Stimulated activated naive B cell treated with anti-CD40 and anti-IgM and Interleukin-4, amounts not matched to agents 10 μg/mL and 1 μg/mL and 100 μg/mL, for 72 hours (primary cell): Measurements from ENCODE around the gene BNIP5.
A peak's percentile ranks its signal among the peaks of the same experiment; 100 is the strongest.
"Not testable (repeated sequence)": the region's sequence is repeated elsewhere in the genome, so short reads cannot be mapped to it uniquely, and the experiment has no call there.

Experiments
- ATAC-seq, 2 donors: fragments of 150-1000 bp; cut with Tn5 transposase; replicated peaks; 2 replicates each; pipeline ENCODE4 v1.10.0; 2021; ENCODE audit warnings: moderate library complexity in 1 of 2
- DNase-seq: peaks from one replicate; pipeline ENCODE4 v3.0.0; 2021
- H3K27ac Mint-ChIP-seq: one replicate; pipeline ENCODE4 v1.8.0; 2022; ENCODE audit warnings: mild to moderate bottlenecking, mixed read lengths
- H3K27me3 Mint-ChIP-seq, 2 donors: one replicate each; pipeline ENCODE4 v1.8.0; 2022; ENCODE audit warnings: mixed read lengths in 2 of 2
- H3K36me3 Mint-ChIP-seq, 2 donors: one replicate each; pipeline ENCODE4 v1.8.0; 2022; ENCODE audit warnings: mixed read lengths in 2 of 2, mild to moderate bottlenecking in 1 of 2
- H3K4me1 Mint-ChIP-seq, 2 donors: one replicate each; pipeline ENCODE4 v1.8.0; 2022; ENCODE audit warnings: mixed read lengths in 2 of 2, mild to moderate bottlenecking in 1 of 2
- H3K4me3 Mint-ChIP-seq, 2 donors: one replicate each; pipeline ENCODE4 v1.8.0; 2022; ENCODE audit warnings: mild to moderate bottlenecking in 2 of 2, mixed read lengths in 2 of 2, moderate library complexity in 1 of 2
- H3K9me3 Mint-ChIP-seq, 2 donors: one replicate each; pipeline ENCODE4 v1.8.0; 2022; ENCODE audit warnings: mixed read lengths in 2 of 2, mild to moderate bottlenecking in 1 of 2

Gene BNIP5

GRCh38 chr6:36373368-36374019 lies 36.8 kb upstream of the BNIP5 start:
- H3K27me3 Mint-ChIP-seq: peaks cover 10 to 11% of the 10 kb centered on the region in 2 donors
- peaks cover 0 to 1% of the 10 kb centered on the region in 2 donors for H3K4me1 Mint-ChIP-seq
- H3K9me3 Mint-ChIP-seq: no peaks in the 10 kb centered on the region
- no peak for ATAC-seq
- DNase-seq: no peak
- H3K27ac Mint-ChIP-seq: no peak overlapping the region
- no peaks in the 10 kb centered on the region for H3K36me3 Mint-ChIP-seq
- H3K4me3 Mint-ChIP-seq: no peak overlapping the region

GRCh38 chr6:36372088-36372487 lies 35.4 kb upstream of the BNIP5 start:
- Mint-ChIP-seq H3K36me3 (no peaks in the 10 kb centered on the region), H3K27ac (no peak overlapping the region), H3K9me3 (no peaks in the 10 kb centered on the region), H3K4me1 (no peaks in the 10 kb centered on the region), H3K27me3 (peaks cover 10 to 11% of the 10 kb centered on the region in 2 donors), H3K4me3 (no peak overlapping the region)
- ATAC-seq: no peak
- DNase-seq: no peak

- DNase-seq (no peak), ATAC-seq (no peak)
- peaks cover 3 to 6% of the 10 kb centered on the region in 2 donors for H3K4me1 Mint-ChIP-seq
- no peak overlapping the region for H3K4me3 Mint-ChIP-seq
- H3K36me3 Mint-ChIP-seq: no peaks in the 10 kb centered on the region
- H3K9me3 Mint-ChIP-seq: no peaks in the 10 kb centered on the region
- H3K27me3 Mint-ChIP-seq: peaks cover 10 to 11% of the 10 kb centered on the region in 2 donors
- H3K27ac Mint-ChIP-seq: no peak overlapping the region
These were observed 34.5 kb upstream of the BNIP5 start for GRCh38 chr6:36371211-36371610.

GRCh38 chr6:36370638-36371037 lies 34.0 kb upstream of the BNIP5 start:
- peaks cover 10 to 11% of the 10 kb centered on the region in 2 donors for H3K27me3 Mint-ChIP-seq
- no peak for ATAC-seq
- no peaks in the 10 kb centered on the region for H3K9me3 Mint-ChIP-seq

GRCh38 chr6:36368921-36369865 lies 32.5 kb upstream of the BNIP5 start:
- DNase-seq: no peak
- no peak overlapping the region for H3K4me3 Mint-ChIP-seq
- no peak for ATAC-seq
- no peaks in the 10 kb centered on the region for H3K9me3 Mint-ChIP-seq
- H3K27me3 Mint-ChIP-seq: peaks cover 10 to 11% of the 10 kb centered on the region in 2 donors
- peaks cover 12 to 18% of the 10 kb centered on the region in 2 donors for H3K4me1 Mint-ChIP-seq
- no peak overlapping the region for H3K27ac Mint-ChIP-seq
- H3K36me3 Mint-ChIP-seq: no peaks in the 10 kb centered on the region

More at GRCh38 chr6:36370638-36371037, 34.0 kb upstream of the BNIP5 start:
- Mint-ChIP-seq H3K27ac (no peak overlapping the region), H3K4me1 (peaks cover 3 to 7% of the 10 kb centered on the region in 2 donors), H3K36me3 (no peaks in the 10 kb centered on the region), H3K4me3 (no peak overlapping the region)
- no peak for DNase-seq

GRCh38 chr6:36368421-36368820 lies 31.7 kb upstream of the BNIP5 start:
- DNase-seq: no peak
- Mint-ChIP-seq H3K36me3 (no peaks in the 10 kb centered on the region), H3K27me3 (peaks cover 10 to 11% of the 10 kb centered on the region in 2 donors), H3K27ac (no peak overlapping the region), H3K4me1 (peaks cover 14 to 18% of the 10 kb centered on the region in 2 donors), H3K9me3 (no peaks in the 10 kb centered on the region), H3K4me3 (no peak overlapping the region)
- no peak for ATAC-seq

GRCh38 chr6:36367743-36368142 lies 31.1 kb upstream of the BNIP5 start:
- H3K27me3 Mint-ChIP-seq: peaks cover 7 to 8% of the 10 kb centered on the region in 2 donors
- no peak for DNase-seq
- ATAC-seq: no peak
- H3K36me3 Mint-ChIP-seq: no peaks in the 10 kb centered on the region
- H3K27ac Mint-ChIP-seq: no peak overlapping the region
- no peaks in the 10 kb centered on the region for H3K9me3 Mint-ChIP-seq
- peaks cover 14 to 18% of the 10 kb centered on the region in 2 donors for H3K4me1 Mint-ChIP-seq
- H3K4me3 Mint-ChIP-seq: no peak overlapping the region

- no peaks in the 10 kb centered on the region for H3K36me3 Mint-ChIP-seq
- peak overlapping the region; percentile 22 to 41 for H3K4me3 Mint-ChIP-seq
- peak overlapping the region; percentile 86 for H3K27ac Mint-ChIP-seq
- H3K9me3 Mint-ChIP-seq: no peaks in the 10 kb centered on the region
- no peaks in the 10 kb centered on the region for H3K27me3 Mint-ChIP-seq
- DNase-seq: peak; percentile 49
- H3K4me1 Mint-ChIP-seq: peaks cover 27 to 32% of the 10 kb centered on the region in 2 donors
- ATAC-seq: peak; percentile 77
These were observed 28.2 kb upstream of the BNIP5 start for GRCh38 chr6:36364669-36365479.

GRCh38 chr6:36364061-36364635 lies 27.5 kb upstream of the BNIP5 start:
- H3K4me1 Mint-ChIP-seq: peaks cover 27 to 33% of the 10 kb centered on the region in 2 donors
- H3K27ac Mint-ChIP-seq: peak overlapping the region; percentile 86
- H3K9me3 Mint-ChIP-seq, H3K27me3 Mint-ChIP-seq, H3K4me3 Mint-ChIP-seq, ATAC-seq, DNase-seq, H3K36me3 Mint-ChIP-seq: not testable (repeated sequence)

- DNase-seq, H3K27me3 Mint-ChIP-seq, H3K4me3 Mint-ChIP-seq, H3K9me3 Mint-ChIP-seq, ATAC-seq, H3K36me3 Mint-ChIP-seq: not testable (repeated sequence)
- Mint-ChIP-seq H3K4me1 (peaks cover 34 to 40% of the 10 kb centered on the region in 2 donors), H3K27ac (peak overlapping the region; percentile 26)
These were observed 26.7 kb upstream of the BNIP5 start for GRCh38 chr6:36363371-36363752.

- Mint-ChIP-seq H3K36me3 (no peaks in the 10 kb centered on the region), H3K4me3 (no peak overlapping the region), H3K27ac (peak overlapping the region; percentile 26), H3K27me3 (no peaks in the 10 kb centered on the region), H3K4me1 (peaks cover 40 to 46% of the 10 kb centered on the region in 2 donors), H3K9me3 (no peaks in the 10 kb centered on the region)
- DNase-seq (no peak), ATAC-seq (no peak)
These were observed 26.1 kb upstream of the BNIP5 start for GRCh38 chr6:36362551-36363370.

- no peaks in the 10 kb centered on the region for H3K36me3 Mint-ChIP-seq
- H3K27me3 Mint-ChIP-seq: no peaks in the 10 kb centered on the region
- peaks cover 40% of the 10 kb centered on the region in 2 donors for H3K4me1 Mint-ChIP-seq
- DNase-seq (no peak), ATAC-seq (peak in 1 of 2 donors; percentile 19)
- H3K9me3 Mint-ChIP-seq: no peaks in the 10 kb centered on the region
- peak overlapping the region; percentile 56 for H3K27ac Mint-ChIP-seq
- peak overlapping the region; percentile 33 to 37 for H3K4me3 Mint-ChIP-seq
These were observed 24.4 kb upstream of the BNIP5 start for GRCh38 chr6:36361071-36361470.
